ENCODE data around the gene CNNM1. TPM values are rescaled to one million over a fixed set of nuclear protein-coding genes. Genes with fewer than 3 reads are reported as not detected.
A peak's percentile ranks its signal among the peaks of the same experiment; 100 is the strongest.

The CNNM1 gene
- total RNA-seq, 1 experiment from 2014 or later: not detected

GRCh38 chr10:99337311-99337811, 8.2 kb downstream of the CNNM1 start:
- DNase-seq (ENCODE audit: low read depth): no peak

- DNase-seq (ENCODE audit: low read depth): no peak
These were observed 8.7 kb downstream of the CNNM1 start for GRCh38 chr10:99337901-99338300.

GRCh38 chr10:99339077-99339476, 9.9 kb downstream of the CNNM1 start:
- DNase-seq (ENCODE audit: low read depth): no peak

GRCh38 chr10:99339563-99340047, 10.4 kb downstream of the CNNM1 start:
- DNase-seq (ENCODE audit: low read depth): no peak

- no peak for DNase-seq (ENCODE audit: low read depth)
These were observed 11.5 kb downstream of the CNNM1 start for GRCh38 chr10:99340650-99341049.

GRCh38 chr10:99341248-99341647, 12.1 kb downstream of the CNNM1 start:
- DNase-seq (ENCODE audit: low read depth): no peak

GRCh38 chr10:99341860-99342490, 12.8 kb downstream of the CNNM1 start:
- DNase-seq (ENCODE audit: low read depth): no peak

- no peak for DNase-seq (ENCODE audit: low read depth)
These were observed 14.1 kb downstream of the CNNM1 start for GRCh38 chr10:99343262-99343661.

- DNase-seq (ENCODE audit: low read depth): no peak
These were observed 15.6 kb downstream of the CNNM1 start for GRCh38 chr10:99344715-99345114.

- peak; percentile 41 for DNase-seq (ENCODE audit: low read depth)
These were observed 16.2 kb downstream of the CNNM1 start for GRCh38 chr10:99345350-99345749.

- no peak for DNase-seq (ENCODE audit: low read depth)
These were observed 17.1 kb downstream of the CNNM1 start for GRCh38 chr10:99346247-99346646.

GRCh38 chr10:99347672-99348071, 18.5 kb downstream of the CNNM1 start:
- no peak for DNase-seq (ENCODE audit: low read depth)

- no peak for DNase-seq (ENCODE audit: low read depth)
These were observed 24.0 kb downstream of the CNNM1 start for GRCh38 chr10:99353182-99353581.

GRCh38 chr10:99357691-99358090, 28.5 kb downstream of the CNNM1 start:
- no peak for DNase-seq (ENCODE audit: low read depth)

- no peak for DNase-seq (ENCODE audit: low read depth)
These were observed 28.9 kb downstream of the CNNM1 start for GRCh38 chr10:99358101-99358500.

GRCh38 chr10:99360934-99361333, 31.8 kb downstream of the CNNM1 start:
- DNase-seq (ENCODE audit: low read depth): no peak

GRCh38 chr10:99364125-99364524, 35.0 kb downstream of the CNNM1 start:
- no peak for DNase-seq (ENCODE audit: low read depth)

GRCh38 chr10:99365311-99365710, 36.2 kb downstream of the CNNM1 start:
- no peak for DNase-seq (ENCODE audit: low read depth)

- DNase-seq (ENCODE audit: low read depth): no peak
These were observed 36.6 kb downstream of the CNNM1 start for GRCh38 chr10:99365736-99366135.

GRCh38 chr10:99366666-99367065, 37.5 kb downstream of the CNNM1 start:
- no peak for DNase-seq (ENCODE audit: low read depth)

GRCh38 chr10:99368646-99369045, 39.5 kb downstream of the CNNM1 start:
- DNase-seq (ENCODE audit: low read depth): no peak

GRCh38 chr10:99369126-99369525, 40.0 kb downstream of the CNNM1 start:
- DNase-seq (ENCODE audit: low read depth): no peak

GRCh38 chr10:99369551-99369950, 40.4 kb downstream of the CNNM1 start:
- DNase-seq (ENCODE audit: low read depth): no peak

All from HT1080 (cell line).